ENCODE results near the gene H1-8.

DNA sequence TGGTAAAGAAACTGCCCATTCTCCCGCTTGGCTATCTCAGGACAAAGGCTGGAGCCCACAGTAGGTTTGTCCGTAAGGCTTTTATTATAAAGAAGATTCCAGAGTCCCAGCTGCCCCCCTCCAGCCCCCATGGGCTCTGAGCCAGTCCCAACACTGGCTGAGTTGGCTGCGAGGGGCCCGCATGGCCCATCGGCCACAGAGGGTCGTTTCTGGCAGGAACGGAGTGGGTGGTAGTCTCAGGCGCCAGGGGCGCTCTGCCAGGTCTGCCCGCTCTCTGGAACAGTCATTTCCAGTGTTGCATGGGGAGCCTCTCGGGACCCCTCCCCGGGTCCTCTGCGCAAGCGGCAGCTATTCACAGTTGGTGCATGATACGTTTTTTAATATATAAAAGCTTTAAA is 12.2 kb downstream of the H1-8 start:
- TF ChIP-seq, protein P1, sequence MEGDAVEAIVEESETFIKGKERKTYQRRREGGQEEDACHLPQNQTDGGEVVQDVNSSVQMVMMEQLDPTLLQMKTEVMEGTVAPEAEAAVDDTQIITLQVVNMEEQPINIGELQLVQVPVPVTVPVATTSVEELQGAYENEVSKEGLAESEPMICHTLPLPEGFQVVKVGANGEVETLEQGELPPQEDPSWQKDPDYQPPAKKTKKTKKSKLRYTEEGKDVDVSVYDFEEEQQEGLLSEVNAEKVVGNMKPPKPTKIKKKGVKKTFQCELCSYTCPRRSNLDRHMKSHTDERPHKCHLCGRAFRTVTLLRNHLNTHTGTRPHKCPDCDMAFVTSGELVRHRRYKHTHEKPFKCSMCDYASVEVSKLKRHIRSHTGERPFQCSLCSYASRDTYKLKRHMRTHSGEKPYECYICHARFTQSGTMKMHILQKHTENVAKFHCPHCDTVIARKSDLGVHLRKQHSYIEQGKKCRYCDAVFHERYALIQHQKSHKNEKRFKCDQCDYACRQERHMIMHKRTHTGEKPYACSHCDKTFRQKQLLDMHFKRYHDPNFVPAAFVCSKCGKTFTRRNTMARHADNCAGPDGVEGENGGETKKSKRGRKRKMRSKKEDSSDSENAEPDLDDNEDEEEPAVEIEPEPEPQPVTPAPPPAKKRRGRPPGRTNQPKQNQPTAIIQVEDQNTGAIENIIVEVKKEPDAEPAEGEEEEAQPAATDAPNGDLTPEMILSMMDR (conservative IDR thresholded peaks at IDR 0.05 in 1 of 2, IDR thresholded peaks at IDR 0.05 in 1 of 2; ENCODE audit: extremely low read depth in 1 of 2, insufficient read depth in 1 of 2, low read depth in 1 of 2, low read length in 2 of 2), result no peak
- no peak for TF ChIP-seq EZH2 (IDR thresholded peaks at IDR 0.05; ENCODE audit: borderline replicate concordance, low read length)

Measured in mammary epithelial cell (primary cell).